Measurements from ENCODE around the gene DRAP1. TPM values are rescaled to one million over a fixed set of nuclear protein-coding genes. Genes with fewer than 3 reads are reported as not detected.

The DRAP1 gene
- total and polyA plus RNA-seq, 11 donors = 76.5 to 180 (median 104) TPM

GRCh38 chr11:65941720-65942310 lies 22.6 kb downstream of the DRAP1 start:
- intact Hi-C loops (cut with DNase I) = no loop called here
- no peak for ATAC-seq

GRCh38 chr11:65942531-65942930 lies 23.3 kb downstream of the DRAP1 start:
- H3K27me3 ChIP-seq = peaks cover 0 to 17% (median 0%) of the 10 kb centered on the region in 9 donors
- no peak for ATAC-seq

More at GRCh38 chr11:65941720-65942310, 22.6 kb downstream of the DRAP1 start:
- no peak for DNase-seq
- 68 to 75% (median 69%) methylated on average over 9 of the region's 9 CpGs for WGBS, 4 donors
- Histone ChIP-seq H3K36me3 (no peaks in the 10 kb centered on the region), H3K4me1 (peaks cover 0 to 19% (median 0%) of the 10 kb centered on the region in 12 donors), H3K4me3 (peak overlapping the region in 1 of 12 donors; percentile 23), H3K27me3 (peaks cover 0 to 20% (median 0%) of the 10 kb centered on the region in 9 donors), H3K27ac (peak overlapping the region in 1 of 12 donors; percentile 78), H3K9me3 (no peaks in the 10 kb centered on the region)
- TF ChIP-seq POLR2A (IDR thresholded peaks at IDR 0.05) (no peak), CTCF (IDR thresholded peaks at IDR 0.05) (no peak)

GRCh38 chr11:65944191-65944590 lies 25.0 kb downstream of the DRAP1 start:
- intact Hi-C loops (cut with DNase I) = no loop called here
- 88 to 93% (median 91%) methylated on average over 8 of the region's 8 CpGs for WGBS, 4 donors

More at GRCh38 chr11:65942531-65942930, 23.3 kb downstream of the DRAP1 start:
- DNase-seq = no peak
- peak overlapping the region in 1 of 12 donors; percentile 78 for H3K27ac ChIP-seq
- H3K9me3 ChIP-seq = no peaks in the 10 kb centered on the region
- no peaks in the 10 kb centered on the region for H3K36me3 ChIP-seq
- no peak for TF ChIP-seq CTCF (IDR thresholded peaks at IDR 0.05)
- TF ChIP-seq POLR2A (IDR thresholded peaks at IDR 0.05) = no peak
- intact Hi-C loops (cut with DNase I) = no loop called here
- no peak overlapping the region for H3K4me3 ChIP-seq
- peaks cover 0 to 19% (median 0%) of the 10 kb centered on the region in 12 donors for H3K4me1 ChIP-seq
- 81 to 92% (median 87%) methylated on average over 7 of the region's 7 CpGs for WGBS, 4 donors

More at GRCh38 chr11:65944191-65944590, 25.0 kb downstream of the DRAP1 start:
- H3K27ac ChIP-seq = no peak overlapping the region
- no peak for TF ChIP-seq POLR2A (IDR thresholded peaks at IDR 0.05)
- TF ChIP-seq CTCF (IDR thresholded peaks at IDR 0.05) = no peak
- H3K9me3 ChIP-seq = no peaks in the 10 kb centered on the region
- H3K27me3 ChIP-seq = peaks cover 0 to 14% (median 0%) of the 10 kb centered on the region in 9 donors
- peaks cover 0 to 19% (median 0%) of the 10 kb centered on the region in 12 donors for H3K4me1 ChIP-seq
- no peaks in the 10 kb centered on the region for H3K36me3 ChIP-seq
- no peak for DNase-seq
- ATAC-seq = no peak
- H3K4me3 ChIP-seq = no peak overlapping the region
